WTC11 (cell line): Measurements from ENCODE around the gene SPINK2.

ENCODE experiments used
- CTCF ChIP-seq: fragments of 200-600 bp; IDR thresholded peaks from 2 replicates; pipeline ENCODE4 v1.8.0; 2022; ENCODE audit warnings: antibody characterized with exemption
- ZNF263 ChIP-seq: sonication (generic); formaldehyde crosslinking; IDR thresholded peaks from 2 replicates; pipeline ENCODE4 v1.8.1; 2022; ENCODE audit warnings: low read depth, mild to moderate bottlenecking, moderate library complexity, missing genetic modification reagents

- TF ChIP-seq CTCF (no peak), ZNF263 (CRISPR knock-in tag) (no peak)
These were observed 35.2 kb upstream of the SPINK2 start for GRCh38 chr4:56856656-56857055.
